ENCODE results near the gene ANO10. TPM values are rescaled to one million over a fixed set of nuclear protein-coding genes. Genes with fewer than 3 reads are reported as not detected.

ANO10 gene
- total RNA-seq, 1 experiment from 2014 or later = 26.6 TPM

DNA sequence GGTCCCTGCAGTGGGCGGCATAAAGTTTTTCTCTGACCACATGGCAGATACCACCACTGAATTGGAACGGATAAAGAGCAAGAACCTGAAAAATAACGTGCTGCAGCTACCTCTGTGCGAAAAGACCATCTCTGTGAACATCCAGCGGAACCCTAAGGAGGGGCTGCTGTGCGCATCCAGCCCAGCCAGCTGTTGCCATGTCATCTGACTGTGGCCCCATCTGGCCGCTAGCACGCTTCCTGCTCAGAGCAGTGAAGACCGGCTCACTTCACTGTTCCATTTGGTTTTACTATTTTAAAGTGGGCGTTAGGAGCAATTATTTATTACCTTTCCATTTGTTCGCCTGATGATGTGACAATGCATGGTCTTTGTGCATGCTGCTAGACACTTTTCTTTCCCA is 273.5 kb downstream of the ANO10 start:
- in situ Hi-C loops (cut with HindIII; ENCODE audit: low pct_unique_long_range_greater_than_20kb, low sequenced_read_pairs) (no loop called here), intact Hi-C loops (cut with micrococcal nuclease; ENCODE audit: unreplicated experiment) (no loop called here)
- Histone ChIP-seq H3K4me3 (ENCODE audit: low read depth in 2 of 2, low read length in 2 of 2) (no peak overlapping the region), H3K27ac (ENCODE audit: low read length) (no peak overlapping the region), H3K4me1 (ENCODE audit: control insufficient read depth, insufficient read depth, low read length) (no peaks in the 10 kb centered on the region), H3K9me3 (ENCODE audit: control insufficient read depth, insufficient read depth, low read depth, low read length) (0 out of 2 replicates have a peak, but pooled peaks cover 9% of the 10 kb centered on the region), H3K36me3 (ENCODE audit: control insufficient read depth, insufficient read depth, low read length) (no peaks in the 10 kb centered on the region; the same call in 1 of the 2 replicates), H3K27me3 (ENCODE audit: control insufficient read depth, insufficient read depth, low read length) (no peaks in the 10 kb centered on the region)
- TF ChIP-seq, protein P1, sequence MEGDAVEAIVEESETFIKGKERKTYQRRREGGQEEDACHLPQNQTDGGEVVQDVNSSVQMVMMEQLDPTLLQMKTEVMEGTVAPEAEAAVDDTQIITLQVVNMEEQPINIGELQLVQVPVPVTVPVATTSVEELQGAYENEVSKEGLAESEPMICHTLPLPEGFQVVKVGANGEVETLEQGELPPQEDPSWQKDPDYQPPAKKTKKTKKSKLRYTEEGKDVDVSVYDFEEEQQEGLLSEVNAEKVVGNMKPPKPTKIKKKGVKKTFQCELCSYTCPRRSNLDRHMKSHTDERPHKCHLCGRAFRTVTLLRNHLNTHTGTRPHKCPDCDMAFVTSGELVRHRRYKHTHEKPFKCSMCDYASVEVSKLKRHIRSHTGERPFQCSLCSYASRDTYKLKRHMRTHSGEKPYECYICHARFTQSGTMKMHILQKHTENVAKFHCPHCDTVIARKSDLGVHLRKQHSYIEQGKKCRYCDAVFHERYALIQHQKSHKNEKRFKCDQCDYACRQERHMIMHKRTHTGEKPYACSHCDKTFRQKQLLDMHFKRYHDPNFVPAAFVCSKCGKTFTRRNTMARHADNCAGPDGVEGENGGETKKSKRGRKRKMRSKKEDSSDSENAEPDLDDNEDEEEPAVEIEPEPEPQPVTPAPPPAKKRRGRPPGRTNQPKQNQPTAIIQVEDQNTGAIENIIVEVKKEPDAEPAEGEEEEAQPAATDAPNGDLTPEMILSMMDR (IDR thresholded peaks at IDR 0.05) = no peak
- no peak for TF ChIP-seq POLR2AphosphoS5 (IDR thresholded peaks at IDR 0.05; ENCODE audit: low read depth, low read length)
- no peak for TF ChIP-seq TCF7L2 (IDR thresholded peaks at IDR 0.05; ENCODE audit: low read depth, low read length)
- TF ChIP-seq, protein P2, sequence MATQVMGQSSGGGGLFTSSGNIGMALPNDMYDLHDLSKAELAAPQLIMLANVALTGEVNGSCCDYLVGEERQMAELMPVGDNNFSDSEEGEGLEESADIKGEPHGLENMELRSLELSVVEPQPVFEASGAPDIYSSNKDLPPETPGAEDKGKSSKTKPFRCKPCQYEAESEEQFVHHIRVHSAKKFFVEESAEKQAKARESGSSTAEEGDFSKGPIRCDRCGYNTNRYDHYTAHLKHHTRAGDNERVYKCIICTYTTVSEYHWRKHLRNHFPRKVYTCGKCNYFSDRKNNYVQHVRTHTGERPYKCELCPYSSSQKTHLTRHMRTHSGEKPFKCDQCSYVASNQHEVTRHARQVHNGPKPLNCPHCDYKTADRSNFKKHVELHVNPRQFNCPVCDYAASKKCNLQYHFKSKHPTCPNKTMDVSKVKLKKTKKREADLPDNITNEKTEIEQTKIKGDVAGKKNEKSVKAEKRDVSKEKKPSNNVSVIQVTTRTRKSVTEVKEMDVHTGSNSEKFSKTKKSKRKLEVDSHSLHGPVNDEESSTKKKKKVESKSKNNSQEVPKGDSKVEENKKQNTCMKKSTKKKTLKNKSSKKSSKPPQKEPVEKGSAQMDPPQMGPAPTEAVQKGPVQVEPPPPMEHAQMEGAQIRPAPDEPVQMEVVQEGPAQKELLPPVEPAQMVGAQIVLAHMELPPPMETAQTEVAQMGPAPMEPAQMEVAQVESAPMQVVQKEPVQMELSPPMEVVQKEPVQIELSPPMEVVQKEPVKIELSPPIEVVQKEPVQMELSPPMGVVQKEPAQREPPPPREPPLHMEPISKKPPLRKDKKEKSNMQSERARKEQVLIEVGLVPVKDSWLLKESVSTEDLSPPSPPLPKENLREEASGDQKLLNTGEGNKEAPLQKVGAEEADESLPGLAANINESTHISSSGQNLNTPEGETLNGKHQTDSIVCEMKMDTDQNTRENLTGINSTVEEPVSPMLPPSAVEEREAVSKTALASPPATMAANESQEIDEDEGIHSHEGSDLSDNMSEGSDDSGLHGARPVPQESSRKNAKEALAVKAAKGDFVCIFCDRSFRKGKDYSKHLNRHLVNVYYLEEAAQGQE (IDR thresholded peaks at IDR 0.05; ENCODE audit: insufficient read depth in 1 of 2, low read depth in 2 of 2, low read length in 1 of 2) = no peak
- no peak for TF ChIP-seq SIN3A (IDR thresholded peaks at IDR 0.05; ENCODE audit: borderline replicate concordance, insufficient read depth, low read depth, low read length)
- DNase-seq (ENCODE audit: low read depth, low spot score) (no peak), ATAC-seq (no peak)
- ChIA-PET POLR2A (no interaction called here), CTCF (no interaction called here)
- no TSS peak for BruUV-seq (replicated peaks)

DNA sequence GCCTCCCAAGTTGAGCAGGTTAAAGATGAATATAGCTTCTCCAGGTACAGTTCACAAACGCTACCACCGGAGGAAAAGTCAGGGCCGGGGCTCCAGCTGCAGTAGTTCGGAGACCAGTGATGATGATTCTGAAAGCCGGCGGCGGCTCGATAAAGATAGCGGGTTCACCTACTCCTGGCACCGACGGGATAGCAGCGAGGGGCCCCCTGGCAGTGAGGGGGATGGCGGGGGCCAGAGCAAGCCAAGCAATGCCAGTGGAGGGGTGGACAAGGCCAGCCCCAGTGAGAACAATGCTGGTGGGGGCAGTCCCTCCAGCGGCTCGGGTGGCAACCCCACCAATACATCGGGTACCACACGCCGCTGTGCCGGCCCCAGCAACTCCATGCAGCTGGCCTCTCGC is 274.0 kb downstream of the ANO10 start:
- no peaks in the 10 kb centered on the region for H3K27me3 ChIP-seq (ENCODE audit: control insufficient read depth, insufficient read depth, low read length)
- intact Hi-C loops (cut with micrococcal nuclease; ENCODE audit: unreplicated experiment) (no loop called here), in situ Hi-C loops (cut with HindIII; ENCODE audit: low pct_unique_long_range_greater_than_20kb, low sequenced_read_pairs) (no loop called here)
- ATAC-seq (no peak), DNase-seq (ENCODE audit: low read depth, low spot score) (no peak)
- ChIA-PET CTCF (no interaction called here), POLR2A (no interaction called here)
- TF ChIP-seq, protein P2 (IDR thresholded peaks at IDR 0.05; ENCODE audit: insufficient read depth in 1 of 2, low read depth in 2 of 2, low read length in 1 of 2) = no peak
- no peaks in the 10 kb centered on the region for H3K4me1 ChIP-seq (ENCODE audit: control insufficient read depth, insufficient read depth, low read length)
- no peak overlapping the region for H3K27ac ChIP-seq (ENCODE audit: low read length)
- H3K36me3 ChIP-seq (ENCODE audit: control insufficient read depth, insufficient read depth, low read length) = no peaks in the 10 kb centered on the region; the same call in 1 of the 2 replicates
- H3K4me3 ChIP-seq (ENCODE audit: low read depth in 2 of 2, low read length in 2 of 2) = no peak overlapping the region
- H3K9me3 ChIP-seq (ENCODE audit: control insufficient read depth, insufficient read depth, low read depth, low read length) = 0 out of 2 replicates have a peak, but pooled peaks cover 3% of the 10 kb centered on the region
- BruUV-seq (replicated peaks) = no TSS peak

Measured in Panc1 (cell line).